Activated CD8-positive, alpha-beta memory T cell treated with anti-CD3 and anti-CD28 coated beads for 1 hour (primary cell): ENCODE data around the gene ZNF878.
A peak's percentile ranks its signal among the peaks of the same experiment; 100 is the strongest.

Experiments used
- DNase-seq, 2 donors: peaks; one replicate each; pipeline ENCODE4 v3.0.0-alpha.2; 2020; ENCODE audit warnings: low read depth in 1 of 2; ENCODE audit errors: extremely low read depth in 1 of 2

Gene ZNF878

GRCh38 chr19:12035220-12036172, 17.3 kb downstream of the ZNF878 start, which contains the start of gene ZNF433:
TSS of gene ZNF433 (minus strand) at chr19:12035679. CDS start at chr19:12035539, 140 bp downstream.
- peak in 1 of 2 donors; percentile 60 for DNase-seq

DNA sequence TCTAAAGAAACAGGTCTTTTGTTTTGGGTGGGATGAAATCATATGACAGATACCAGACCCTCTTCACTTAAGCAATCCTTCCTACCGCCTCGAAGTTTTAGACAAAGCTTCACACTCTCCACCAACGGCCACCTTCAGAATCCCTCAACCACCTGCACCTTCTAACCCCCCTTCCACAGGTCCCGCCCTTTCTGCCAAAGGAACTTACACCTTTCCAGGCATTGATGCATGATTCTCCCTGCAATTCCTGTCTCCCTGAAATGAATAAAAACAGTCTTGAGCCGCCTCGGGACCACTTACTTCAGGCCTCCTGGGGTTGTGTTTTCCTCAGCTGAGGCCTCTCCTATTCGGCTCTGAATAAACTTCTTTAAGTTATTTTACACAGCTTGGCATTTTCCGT, 18.1 kb downstream of the ZNF878 start:
- no peak for DNase-seq

- DNase-seq, result no peak
Observed at GRCh38 chr19:12034198-12034597, 18.6 kb downstream of the ZNF878 start.

DNA sequence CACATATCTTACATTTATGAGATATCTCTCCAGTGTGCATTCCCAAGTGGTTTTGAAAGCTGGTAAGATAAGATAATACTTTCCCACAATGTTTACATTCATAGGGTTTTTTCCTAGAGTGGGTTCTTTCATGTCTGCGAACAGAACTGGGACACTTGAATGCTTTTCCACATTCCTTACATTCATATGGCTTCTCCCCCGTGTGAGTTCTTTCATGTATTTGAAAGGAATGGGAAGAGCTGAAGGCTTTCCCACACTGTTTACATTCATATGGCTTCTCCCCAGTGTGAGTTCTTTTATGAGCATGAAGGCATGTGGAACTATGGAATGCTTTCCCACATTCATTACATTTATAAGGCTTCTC, 37.0 kb downstream of the ZNF878 start:
- no peak for DNase-seq

DNA sequence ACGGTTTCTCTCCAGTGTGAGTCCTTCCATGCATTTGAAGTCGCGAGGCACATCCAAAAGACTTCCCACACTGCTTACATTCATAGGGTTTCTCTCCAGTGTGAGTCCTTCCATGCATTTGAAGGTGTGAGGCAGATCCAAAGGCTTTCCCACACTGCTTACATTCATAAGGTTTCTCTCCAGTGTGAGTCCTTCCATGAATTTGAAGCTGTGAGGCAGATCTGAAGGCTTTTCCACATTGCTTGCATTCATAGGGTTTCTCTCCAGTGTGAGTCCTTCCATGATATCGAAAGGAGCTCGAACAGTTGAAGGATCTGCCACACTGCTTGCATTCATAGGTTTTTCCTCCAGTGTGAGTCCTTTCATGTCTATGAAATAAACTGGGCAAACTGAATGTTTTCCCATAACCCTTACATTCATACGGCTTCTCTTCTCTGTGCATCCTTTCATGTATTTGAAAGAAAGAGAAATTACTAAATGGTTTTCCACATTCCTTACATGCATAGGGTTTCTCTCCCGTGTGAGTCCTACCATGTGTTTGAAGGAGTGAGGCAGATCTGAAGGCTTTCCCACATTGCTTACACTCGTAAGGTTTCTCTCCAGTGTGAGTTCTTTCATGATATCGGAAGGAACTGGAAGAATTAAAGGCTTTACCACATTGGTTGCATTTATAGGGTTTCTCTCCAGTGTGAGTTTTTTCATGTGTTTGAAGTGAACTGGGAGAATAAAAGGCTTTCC, 37.6 kb downstream of the ZNF878 start:
- no peak for DNase-seq

GRCh38 chr19:12000152-12000981, 52.4 kb downstream of the ZNF878 start:
- no peak for DNase-seq

DNA sequence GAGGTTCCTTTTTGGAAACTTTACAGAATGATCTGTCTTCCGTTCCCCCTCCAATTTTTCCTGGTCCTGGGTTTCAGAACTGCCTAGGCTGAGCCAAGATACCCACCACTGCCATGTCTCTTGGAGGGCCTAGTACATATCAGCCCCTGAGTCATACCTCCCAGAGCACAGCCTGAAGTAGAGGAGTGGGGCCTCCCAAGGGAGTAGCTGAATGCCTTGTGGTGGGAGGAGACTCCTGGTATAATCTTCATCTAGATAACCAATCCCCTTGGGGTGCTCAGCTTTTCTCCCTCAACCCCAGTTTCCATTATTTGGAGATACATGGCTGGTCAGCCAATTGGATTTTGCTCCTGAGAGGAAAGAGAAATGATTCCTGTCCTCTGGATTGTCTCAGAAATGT, 57.6 kb downstream of the ZNF878 start:
- DNase-seq, result no peak
